WTC11 (cell line): ENCODE data around the gene STRN. TPM values are rescaled to one million over a fixed set of nuclear protein-coding genes. Genes with fewer than 3 reads are reported as not detected.
A peak's percentile ranks its signal among the peaks of the same experiment; 100 is the strongest.

Experiments used
- ATAC-seq: fragments of 200-7000 bp; cut with Tn5 transposase; 2 replicates; pipeline ENCODE4 v1.10.0; 2021; ENCODE audit warnings: mild to moderate bottlenecking, moderate library complexity
- CTCF ChIA-PET: fragments of 300-600 bp; sonication (Branson Sonifier 250); formaldehyde crosslinking; loops from one replicate; lab custom pipeline; 2021; ENCODE audit warnings: antibody characterized with exemption; lab: Charles Lee
- POLR2A ChIA-PET: fragments of 350-600 bp; sonication (Branson Sonifier 250); formaldehyde crosslinking; loops from one replicate; lab custom pipeline; 2021; ENCODE audit warnings: antibody characterized with exemption; lab: Charles Lee
- DNase-seq: peaks from one replicate; pipeline ENCODE4 v3.0.0; 2021; ENCODE audit warnings: low spot score
- H3K27ac Mint-ChIP-seq: 2 replicates; pipeline ENCODE4 v1.8.0; 2021; ENCODE audit warnings: mixed read lengths
- H3K27me3 Mint-ChIP-seq: 2 replicates; pipeline ENCODE4 v1.8.0; 2021; ENCODE audit warnings: low read depth, mild to moderate bottlenecking, moderate library complexity, mixed read lengths
- H3K36me3 Mint-ChIP-seq: 2 replicates; pipeline ENCODE4 v1.8.0; 2021; ENCODE audit warnings: mixed read lengths
- H3K4me1 Mint-ChIP-seq: 2 replicates; pipeline ENCODE4 v1.8.0; 2022; ENCODE audit warnings: mixed read lengths
- H3K4me3 Mint-ChIP-seq: 2 replicates; pipeline ENCODE4 v1.8.0; 2021; ENCODE audit warnings: mild to moderate bottlenecking, moderate library complexity, mixed read lengths
- H3K9me3 Mint-ChIP-seq: 2 replicates; pipeline ENCODE4 v1.8.0; 2021; ENCODE audit warnings: mixed read lengths
- CREB1 ChIP-seq: sonication (generic); formaldehyde crosslinking; IDR thresholded peaks from 2 replicates; pipeline ENCODE4 v1.8.0; 2023; ENCODE audit warnings: mild to moderate bottlenecking, missing genetic modification reagents
- ESRRA ChIP-seq: sonication (generic); formaldehyde crosslinking; IDR thresholded peaks from 2 replicates; pipeline ENCODE4 v1.8.1; 2022; ENCODE audit warnings: mild to moderate bottlenecking, missing genetic modification reagents, borderline replicate concordance
- ETV6 ChIP-seq: sonication (generic); formaldehyde crosslinking; IDR thresholded peaks from 2 replicates; pipeline ENCODE4 v1.8.1; 2022; ENCODE audit warnings: mild to moderate bottlenecking, missing genetic modification reagents
- FOXJ3 ChIP-seq: sonication (generic); formaldehyde crosslinking; IDR thresholded peaks from 2 replicates; pipeline ENCODE4 v1.9.0; 2021; ENCODE audit warnings: missing genetic modification reagents, mild to moderate bottlenecking, borderline replicate concordance
- GRHL2 ChIP-seq: fragments of 250-450 bp; sonication (Bioruptor Pico); IDR thresholded peaks from 2 replicates; pipeline ENCODE4 v1.8.0; 2022; ENCODE audit warnings: mild to moderate bottlenecking, moderate library complexity; ENCODE audit not compliant: insufficient replicate concordance, severe bottlenecking
- GTF2I ChIP-seq: fragments of 250-450 bp; sonication (Bioruptor Pico); conservative IDR thresholded peaks from 2 replicates; pipeline ENCODE4 v1.4.0; 2021; ENCODE audit warnings: mild to moderate bottlenecking
- IRF2 ChIP-seq: sonication (generic); formaldehyde crosslinking; IDR thresholded peaks from 2 replicates; pipeline ENCODE4 v1.8.0; 2022; ENCODE audit warnings: low read depth, missing genetic modification reagents, borderline replicate concordance
- JUN ChIP-seq: sonication (generic); formaldehyde crosslinking; IDR thresholded peaks from 2 replicates; pipeline ENCODE4 v1.8.0; 2023; ENCODE audit warnings: mild to moderate bottlenecking, missing genetic modification reagents
- NFATC4 ChIP-seq: fragments of 250-450 bp; sonication (Bioruptor Pico); IDR thresholded peaks from 2 replicates; pipeline ENCODE4 v1.9.0; 2021; ENCODE audit warnings: mild to moderate bottlenecking
- NFYB ChIP-seq: sonication (generic); formaldehyde crosslinking; conservative IDR thresholded peaks from 2 replicates; pipeline ENCODE4 v1.8.0; 2022; ENCODE audit warnings: low read depth, missing genetic modification reagents
- NR1H2 ChIP-seq: sonication (generic); formaldehyde crosslinking; IDR thresholded peaks from 2 replicates; pipeline ENCODE4 v1.9.0; 2021; ENCODE audit warnings: mild to moderate bottlenecking, moderate library complexity, missing genetic modification reagents
- RELA ChIP-seq: sonication (generic); formaldehyde crosslinking; IDR thresholded peaks from 2 replicates; pipeline ENCODE4 v1.8.1; 2022; ENCODE audit warnings: missing genetic modification reagents, mild to moderate bottlenecking, borderline replicate concordance
- RORB ChIP-seq: fragments of 250-450 bp; sonication (Bioruptor Pico); IDR thresholded peaks from 2 replicates; pipeline ENCODE4 v1.9.0; 2021; ENCODE audit warnings: mild to moderate bottlenecking
- ZNF121 ChIP-seq: sonication (generic); formaldehyde crosslinking; IDR thresholded peaks from 2 replicates; pipeline ENCODE4 v1.8.0; 2023; ENCODE audit warnings: missing genetic modification reagents
- ZNF232 ChIP-seq: sonication (generic); formaldehyde crosslinking; IDR thresholded peaks from 2 replicates; pipeline ENCODE4 v1.8.0; 2022; ENCODE audit warnings: mild to moderate bottlenecking, missing genetic modification reagents
- ZNF263 ChIP-seq: sonication (generic); formaldehyde crosslinking; IDR thresholded peaks from 2 replicates; pipeline ENCODE4 v1.8.1; 2022; ENCODE audit warnings: low read depth, mild to moderate bottlenecking, moderate library complexity, missing genetic modification reagents
- ZNF423 ChIP-seq: fragments of 250-450 bp; sonication (Bioruptor Pico); IDR thresholded peaks from 2 replicates; pipeline ENCODE4 v2.1.2; 2022; ENCODE audit warnings: mild to moderate bottlenecking, moderate library complexity
- total RNA-seq: library from RNA; stranded (reverse); gene quantifications from 3 replicates; pipeline ENCODE4 v1.2.3, GENCODE V29; 2021
- TF ChIP-seq, protein P1 (sequence below): sonication (generic); formaldehyde crosslinking; IDR thresholded peaks from 2 replicates; pipeline ENCODE4 v1.8.0; 2022; ENCODE audit warnings: mild to moderate bottlenecking, missing genetic modification reagents
- TF ChIP-seq, protein P2 (sequence below): sonication (generic); formaldehyde crosslinking; IDR thresholded peaks from 2 replicates; pipeline ENCODE4 v1.8.0; 2022; ENCODE audit warnings: mild to moderate bottlenecking, missing genetic modification reagents
- TF ChIP-seq, protein P3 (sequence below): fragments of 250-450 bp; sonication (Bioruptor Pico); IDR thresholded peaks from 2 replicates; pipeline ENCODE4 v2.1.2; 2022; ENCODE audit warnings: mild to moderate bottlenecking, moderate library complexity
- TF ChIP-seq, protein P4 (sequence below): sonication (generic); formaldehyde crosslinking; IDR thresholded peaks from 2 replicates; pipeline ENCODE4 v1.8.1; 2023; ENCODE audit warnings: mild to moderate bottlenecking, missing genetic modification reagents
- TF ChIP-seq, protein P5 (sequence below): sonication (generic); formaldehyde crosslinking; IDR thresholded peaks from 2 replicates; pipeline ENCODE4 v1.8.1; 2022; ENCODE audit warnings: low read depth, missing genetic modification reagents, borderline replicate concordance

STRN gene
- total RNA-seq, 1 experiment from 2014 or later, result 34.7 TPM

DNA sequence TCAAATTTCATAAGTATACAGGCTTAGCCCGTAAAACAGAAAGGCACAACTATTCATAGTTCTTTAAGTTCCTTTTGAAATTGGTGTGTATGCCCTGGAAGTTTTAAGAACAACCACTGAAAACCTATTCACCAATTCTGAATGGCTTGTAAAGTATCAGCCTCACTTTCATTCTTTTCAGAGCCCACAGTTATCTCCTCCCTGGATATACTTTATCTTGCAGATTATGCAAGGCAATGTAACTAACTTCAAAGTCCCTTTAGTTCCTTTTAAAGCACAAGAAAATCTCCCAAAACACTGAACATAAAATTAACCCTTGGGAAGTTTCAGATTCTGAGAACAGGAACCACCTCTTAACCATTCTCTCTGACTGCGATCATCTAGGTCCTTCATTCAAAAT lies 1.1 kb downstream of the STRN start:
- Mint-ChIP-seq H3K4me1 (peaks cover 67% of the 10 kb centered on the region), H3K4me3 (peak overlapping the region; percentile 94), H3K36me3 (no peaks in the 10 kb centered on the region), H3K27me3 (no peaks in the 10 kb centered on the region; the same call in 1 of the 2 replicates), H3K9me3 (no peaks in the 10 kb centered on the region), H3K27ac (peak overlapping the region; percentile 95)
- no peak for TF ChIP-seq NR1H2 (CRISPR knock-in tag)
- TF ChIP-seq NFYB (CRISPR knock-in tag), result no peak
- TF ChIP-seq FOXJ3 (CRISPR knock-in tag), result no peak
- TF ChIP-seq, protein P1, sequence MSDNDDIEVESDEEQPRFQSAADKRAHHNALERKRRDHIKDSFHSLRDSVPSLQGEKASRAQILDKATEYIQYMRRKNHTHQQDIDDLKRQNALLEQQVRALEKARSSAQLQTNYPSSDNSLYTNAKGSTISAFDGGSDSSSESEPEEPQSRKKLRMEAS (CRISPR knock-in tag), result no peak
- TF ChIP-seq ETV6 (CRISPR knock-in tag), result no peak
- TF ChIP-seq RELA (CRISPR knock-in tag), result no peak
- no peak for TF ChIP-seq JUN (CRISPR knock-in tag)
- TF ChIP-seq ZNF121 (CRISPR knock-in tag), result no peak
- TF ChIP-seq RORB (CRISPR knock-in tag), result no peak
- ChIA-PET POLR2A (no interaction called here), CTCF (no interaction called here)
- DNase-seq (no peak), ATAC-seq (no peak)

DNA sequence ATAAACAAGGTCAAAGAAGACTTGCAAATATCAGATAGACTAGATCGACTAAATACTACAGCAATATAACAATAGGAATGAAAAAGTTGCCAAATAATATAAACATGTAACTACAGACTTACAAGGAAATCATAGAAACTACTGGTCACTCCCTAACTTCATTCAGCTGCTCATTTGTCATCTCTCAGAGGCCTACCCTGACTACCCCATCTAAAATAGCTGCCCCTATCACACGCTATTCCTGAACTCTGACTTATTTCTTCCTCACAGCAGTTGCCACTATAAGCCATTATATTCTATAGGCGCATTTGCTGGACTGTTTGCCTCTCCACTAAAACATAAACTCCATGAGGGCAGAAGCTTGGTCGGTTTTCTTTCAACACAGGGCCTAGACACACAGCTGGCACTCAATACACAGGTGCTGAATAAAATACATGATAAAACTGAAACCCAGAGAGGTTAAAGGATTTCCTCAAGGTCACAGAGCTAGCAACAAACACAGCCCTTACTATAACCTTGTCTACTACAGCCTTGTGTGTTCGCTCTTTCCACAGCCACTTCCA lies 1.8 kb downstream of the STRN start:
- POLR2A ChIA-PET, result no interaction called here
- Mint-ChIP-seq H3K27ac (peak overlapping the region; percentile 52; the same call in 1 of the 2 replicates), H3K27me3 (no peaks in the 10 kb centered on the region; the same call in 1 of the 2 replicates), H3K9me3 (no peaks in the 10 kb centered on the region), H3K4me3 (peak overlapping the region; percentile 94), H3K36me3 (no peaks in the 10 kb centered on the region), H3K4me1 (peaks cover 70% of the 10 kb centered on the region)
- CTCF ChIA-PET, result no interaction called here
- no peak for ATAC-seq
- TF ChIP-seq ZNF232 (CRISPR knock-in tag) (no peak), ETV6 (CRISPR knock-in tag) (0 out of 2 replicates have a peak, but pooled peaks have one; percentile 16), IRF2 (CRISPR knock-in tag) (no peak), ZNF263 (CRISPR knock-in tag) (no peak)
- DNase-seq, result no peak

DNA sequence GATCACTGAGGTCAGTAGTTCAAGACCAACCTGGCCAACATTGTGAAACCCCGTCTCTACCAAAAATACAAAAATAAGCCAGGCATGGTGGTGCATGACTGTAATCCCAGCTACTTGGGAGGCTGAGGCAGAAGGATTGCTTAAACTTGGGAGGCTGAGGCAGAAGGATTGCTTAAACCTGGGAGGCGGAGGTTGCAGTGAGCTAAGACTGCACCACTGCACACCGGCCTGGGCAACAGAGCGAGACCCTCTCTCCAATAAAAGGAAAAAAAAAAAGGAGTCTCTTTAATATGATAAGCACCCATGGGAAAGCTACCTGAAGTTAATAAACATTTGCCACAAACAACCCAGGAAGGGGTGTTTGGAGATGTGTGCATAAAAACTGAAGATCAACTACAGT lies 2.6 kb downstream of the STRN start:
- no peak for DNase-seq
- Mint-ChIP-seq H3K9me3 (no peaks in the 10 kb centered on the region), H3K4me3 (no peak overlapping the region; the same call in 1 of the 2 replicates), H3K27me3 (no peaks in the 10 kb centered on the region; the same call in 1 of the 2 replicates), H3K27ac (peak overlapping the region; percentile 23; the same call in 1 of the 2 replicates), H3K4me1 (peaks cover 69% of the 10 kb centered on the region), H3K36me3 (no peaks in the 10 kb centered on the region)
- TF ChIP-seq ZNF121 (CRISPR knock-in tag) (peak; percentile 98), GRHL2 (no peak), ZNF423 (CRISPR knock-in tag) (no peak), NFATC4 (CRISPR knock-in tag) (no peak), GTF2I (CRISPR knock-in tag) (peak; percentile 46; the same call in 1 of the 2 replicates), ESRRA (CRISPR knock-in tag) (no peak)
- TF ChIP-seq, protein P2, sequence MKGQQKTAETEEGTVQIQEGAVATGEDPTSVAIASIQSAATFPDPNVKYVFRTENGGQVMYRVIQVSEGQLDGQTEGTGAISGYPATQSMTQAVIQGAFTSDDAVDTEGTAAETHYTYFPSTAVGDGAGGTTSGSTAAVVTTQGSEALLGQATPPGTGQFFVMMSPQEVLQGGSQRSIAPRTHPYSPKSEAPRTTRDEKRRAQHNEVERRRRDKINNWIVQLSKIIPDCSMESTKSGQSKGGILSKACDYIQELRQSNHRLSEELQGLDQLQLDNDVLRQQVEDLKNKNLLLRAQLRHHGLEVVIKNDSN (CRISPR knock-in tag), result no peak
- ChIA-PET CTCF (interaction anchor here (1.0 kb wide), 1 partner anchor 178 kb away, joined by 3 read pairs; no protein-coding TSS in a partner anchor), POLR2A (interaction anchor here (0.7 kb wide), 1 partner anchor 148 kb away, joined by 3 read pairs; no protein-coding TSS in a partner anchor)
- no peak for ATAC-seq

DNA sequence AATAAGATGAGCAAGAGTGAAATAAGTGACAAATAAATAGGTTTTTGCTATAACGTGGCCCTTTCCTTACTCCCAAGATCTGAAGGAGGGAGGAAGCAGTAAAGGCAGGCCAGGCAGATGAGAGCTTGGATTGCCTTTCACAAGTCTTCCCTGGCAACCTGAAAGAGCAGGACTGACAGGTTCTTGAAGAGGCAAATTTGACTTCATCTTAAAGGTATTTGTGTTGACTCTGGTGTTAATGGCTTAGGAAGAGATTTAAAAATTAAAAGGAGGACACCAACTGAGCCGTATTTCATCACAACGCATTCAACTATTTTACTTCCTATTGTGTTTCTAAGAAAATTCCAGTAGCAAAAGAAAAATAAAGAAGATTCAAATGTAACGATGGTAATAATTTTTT lies 3.2 kb downstream of the STRN start:
- Mint-ChIP-seq H3K27ac (peak overlapping the region; percentile 80), H3K27me3 (no peaks in the 10 kb centered on the region; the same call in 1 of the 2 replicates), H3K36me3 (no peaks in the 10 kb centered on the region), H3K4me3 (peak overlapping the region; percentile 32), H3K4me1 (peaks cover 67% of the 10 kb centered on the region), H3K9me3 (no peaks in the 10 kb centered on the region)
- ATAC-seq (no peak), DNase-seq (no peak)
- POLR2A ChIA-PET, result interaction anchor here (0.7 kb wide), 1 partner anchor 149 kb away, joined by 3 read pairs; no protein-coding TSS in a partner anchor
- CTCF ChIA-PET, result interaction anchor here (1.0 to 1.2 kb wide), 3 partner anchors 9 to 193 kb away, joined by 3 read pairs; no protein-coding TSS in a partner anchor
- TF ChIP-seq, protein P3, sequence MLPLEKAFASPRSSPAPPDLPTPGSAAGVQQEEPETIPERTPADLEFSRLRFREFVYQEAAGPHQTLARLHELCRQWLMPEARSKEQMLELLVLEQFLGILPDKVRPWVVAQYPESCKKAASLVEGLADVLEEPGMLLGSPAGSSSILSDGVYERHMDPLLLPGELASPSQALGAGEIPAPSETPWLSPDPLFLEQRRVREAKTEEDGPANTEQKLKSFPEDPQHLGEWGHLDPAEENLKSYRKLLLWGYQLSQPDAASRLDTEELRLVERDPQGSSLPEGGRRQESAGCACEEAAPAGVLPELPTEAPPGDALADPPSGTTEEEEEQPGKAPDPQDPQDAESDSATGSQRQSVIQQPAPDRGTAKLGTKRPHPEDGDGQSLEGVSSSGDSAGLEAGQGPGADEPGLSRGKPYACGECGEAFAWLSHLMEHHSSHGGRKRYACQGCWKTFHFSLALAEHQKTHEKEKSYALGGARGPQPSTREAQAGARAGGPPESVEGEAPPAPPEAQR (CRISPR knock-in tag), result no peak
- TF ChIP-seq, protein P4, sequence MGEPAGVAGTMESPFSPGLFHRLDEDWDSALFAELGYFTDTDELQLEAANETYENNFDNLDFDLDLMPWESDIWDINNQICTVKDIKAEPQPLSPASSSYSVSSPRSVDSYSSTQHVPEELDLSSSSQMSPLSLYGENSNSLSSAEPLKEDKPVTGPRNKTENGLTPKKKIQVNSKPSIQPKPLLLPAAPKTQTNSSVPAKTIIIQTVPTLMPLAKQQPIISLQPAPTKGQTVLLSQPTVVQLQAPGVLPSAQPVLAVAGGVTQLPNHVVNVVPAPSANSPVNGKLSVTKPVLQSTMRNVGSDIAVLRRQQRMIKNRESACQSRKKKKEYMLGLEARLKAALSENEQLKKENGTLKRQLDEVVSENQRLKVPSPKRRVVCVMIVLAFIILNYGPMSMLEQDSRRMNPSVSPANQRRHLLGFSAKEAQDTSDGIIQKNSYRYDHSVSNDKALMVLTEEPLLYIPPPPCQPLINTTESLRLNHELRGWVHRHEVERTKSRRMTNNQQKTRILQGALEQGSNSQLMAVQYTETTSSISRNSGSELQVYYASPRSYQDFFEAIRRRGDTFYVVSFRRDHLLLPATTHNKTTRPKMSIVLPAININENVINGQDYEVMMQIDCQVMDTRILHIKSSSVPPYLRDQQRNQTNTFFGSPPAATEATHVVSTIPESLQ (CRISPR knock-in tag), result no peak
- TF ChIP-seq, protein P5, sequence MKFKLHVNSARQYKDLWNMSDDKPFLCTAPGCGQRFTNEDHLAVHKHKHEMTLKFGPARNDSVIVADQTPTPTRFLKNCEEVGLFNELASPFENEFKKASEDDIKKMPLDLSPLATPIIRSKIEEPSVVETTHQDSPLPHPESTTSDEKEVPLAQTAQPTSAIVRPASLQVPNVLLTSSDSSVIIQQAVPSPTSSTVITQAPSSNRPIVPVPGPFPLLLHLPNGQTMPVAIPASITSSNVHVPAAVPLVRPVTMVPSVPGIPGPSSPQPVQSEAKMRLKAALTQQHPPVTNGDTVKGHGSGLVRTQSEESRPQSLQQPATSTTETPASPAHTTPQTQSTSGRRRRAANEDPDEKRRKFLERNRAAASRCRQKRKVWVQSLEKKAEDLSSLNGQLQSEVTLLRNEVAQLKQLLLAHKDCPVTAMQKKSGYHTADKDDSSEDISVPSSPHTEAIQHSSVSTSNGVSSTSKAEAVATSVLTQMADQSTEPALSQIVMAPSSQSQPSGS, result no peak
- TF ChIP-seq CREB1 (no peak), GRHL2 (no peak)
